CD8-positive, alpha-beta memory T cell (primary cell): ENCODE results near the gene RGS1. TPM values are rescaled to one million over a fixed set of nuclear protein-coding genes. Genes with fewer than 3 reads are reported as not detected.

ENCODE experiments used
- CTCF ChIA-PET: fragments of 350-600 bp; sonication (Branson Sonifier 250); formaldehyde crosslinking; loops from one replicate; lab custom pipeline; 2021; ENCODE audit warnings: antibody characterized with exemption; lab: Charles Lee
- POLR2A ChIA-PET: fragments of 350-600 bp; sonication (Branson Sonifier 250); formaldehyde crosslinking; loops from one replicate; lab custom pipeline; 2021; ENCODE audit warnings: antibody characterized with exemption; lab: Charles Lee
- DNase-seq, 5 donors: peaks; one replicate each; pipeline versions ENCODE4 v3.0.0 to v3.0.0-alpha.2; 2020 to 2022; ENCODE audit warnings: mixed read lengths in 1 of 5
- H3K27ac ChIP-seq: one replicate; pipeline ENCODE4 v1.7.0; 2013; ENCODE audit warnings: low read depth, mild to moderate bottlenecking, low read length, moderate library complexity
- H3K27me3 ChIP-seq: 2 replicates; pipeline ENCODE4 v1.7.0; 2013; ENCODE audit warnings: low read length, mild to moderate bottlenecking; ENCODE audit not compliant: insufficient read depth, poor library complexity, severe bottlenecking
- H3K36me3 ChIP-seq: 2 replicates; pipeline ENCODE4 v1.7.0; 2013; ENCODE audit warnings: mild to moderate bottlenecking, low read length, moderate library complexity; ENCODE audit not compliant: insufficient read depth
- H3K4me1 ChIP-seq: 2 replicates; pipeline ENCODE4 v1.7.0; 2013; ENCODE audit warnings: mild to moderate bottlenecking, low read length, moderate library complexity; ENCODE audit not compliant: insufficient read depth
- H3K4me3 ChIP-seq: 2 replicates; pipeline ENCODE4 v1.7.0; 2013; ENCODE audit warnings: mild to moderate bottlenecking, low read length
- H3K9me3 ChIP-seq: 2 replicates; pipeline ENCODE4 v1.7.0; 2013; ENCODE audit warnings: mild to moderate bottlenecking, low read length
- H3K27ac Mint-ChIP-seq, 8 donors: one replicate each; pipeline ENCODE4 v1.8.0; 2020 to 2021; ENCODE audit warnings: mixed read lengths in 8 of 8, mild to moderate bottlenecking in 6 of 8, inconsistent platforms in 3 of 8, moderate library complexity in 3 of 8
- H3K27me3 Mint-ChIP-seq, 2 donors: one replicate each; pipeline ENCODE4 v1.8.0; 2020 to 2021; ENCODE audit warnings: mixed read lengths in 2 of 2, mild to moderate bottlenecking in 1 of 2, moderate library complexity in 1 of 2
- H3K36me3 Mint-ChIP-seq, 3 donors: one replicate each; pipeline ENCODE4 v1.8.0; 2020 to 2021; ENCODE audit warnings: mixed read lengths in 3 of 3, inconsistent platforms in 1 of 3, mild to moderate bottlenecking in 1 of 3
- H3K4me1 Mint-ChIP-seq, 3 donors: one replicate each; pipeline ENCODE4 v1.8.0; 2020 to 2021; ENCODE audit warnings: mixed read lengths in 3 of 3, inconsistent platforms in 1 of 3, mild to moderate bottlenecking in 1 of 3
- H3K4me3 Mint-ChIP-seq, 7 donors: one replicate each; pipeline ENCODE4 v1.8.0; 2020 to 2021; ENCODE audit warnings: mixed read lengths in 7 of 7, mild to moderate bottlenecking in 6 of 7, moderate library complexity in 4 of 7, inconsistent platforms in 2 of 7
- H3K9me3 Mint-ChIP-seq, 5 donors: one replicate each; pipeline ENCODE4 v1.8.0; 2020 to 2022; ENCODE audit warnings: mixed read lengths in 5 of 5, mild to moderate bottlenecking in 3 of 5, moderate library complexity in 2 of 5, inconsistent platforms in 1 of 5
- polyA plus RNA-seq: library from polyadenylated mRNA; unstranded; fragments of 300-500 nt; fragmentation: Illumina TruSeq; gene quantifications from one replicate; pipeline ENCODE4 v1.2.3, GENCODE V29; 2021
- total RNA-seq, 2 experiments: library from RNA; stranded (reverse); gene quantifications; one replicate each; pipeline ENCODE4 v1.2.3, GENCODE V29; 2021

The RGS1 gene
- total and polyA plus RNA-seq, 3 experiments from 2014 or later = 56.8 to 82.9 (median 59.6) TPM

DNA sequence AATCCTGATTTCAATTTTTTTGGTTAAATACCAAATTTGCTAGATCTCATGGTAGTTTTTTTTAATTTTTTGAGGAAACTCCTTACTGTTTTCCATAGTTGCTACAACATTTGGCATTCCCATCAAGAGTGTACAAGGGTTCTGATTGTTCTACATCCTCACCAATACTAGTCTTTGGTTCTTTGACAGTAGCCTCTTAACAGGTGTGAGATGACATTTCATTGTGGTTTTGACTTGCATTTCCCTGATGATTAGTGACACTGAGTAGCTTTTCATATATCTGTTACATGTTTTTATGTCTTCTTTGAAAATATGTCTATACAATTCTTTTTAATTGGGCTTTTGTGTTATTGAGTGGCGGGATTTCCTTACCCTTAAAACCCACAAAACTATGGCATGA, 39.5 kb downstream of the RGS1 start:
- POLR2A ChIA-PET = no interaction called here
- no peaks in the 10 kb centered on the region for H3K36me3 ChIP-seq

DNA sequence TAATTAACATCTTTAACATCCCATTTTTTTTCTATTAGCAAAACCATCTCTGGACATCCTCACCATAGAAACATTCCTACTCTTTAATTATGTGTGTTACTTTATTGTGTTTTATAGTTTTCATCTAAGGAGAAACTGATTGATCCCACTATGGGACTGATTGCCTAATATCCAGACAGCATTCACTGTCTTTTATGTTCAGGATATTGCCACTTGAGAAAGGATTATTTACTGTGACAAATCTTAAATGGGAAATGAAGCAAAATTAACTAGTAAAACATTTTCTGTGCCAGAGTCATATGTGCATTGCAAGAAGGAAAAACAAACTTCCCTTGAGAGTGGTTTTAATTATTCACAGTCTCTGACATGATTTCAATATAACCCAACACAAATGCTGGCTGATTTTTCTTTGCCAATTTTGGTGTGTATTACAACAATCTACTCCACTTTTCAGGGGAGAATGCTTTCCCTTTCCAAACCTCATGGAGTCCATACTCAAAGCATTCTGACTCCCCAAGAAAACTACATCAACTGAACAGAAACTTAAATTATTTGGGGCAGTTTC, 44.6 kb downstream of the RGS1 start:
- Histone ChIP-seq H3K4me3 (no peak overlapping the region), H3K9me3 (no peaks in the 10 kb centered on the region), H3K27me3 (no peaks in the 10 kb centered on the region), H3K36me3 (no peaks in the 10 kb centered on the region), H3K4me1 (no peaks in the 10 kb centered on the region), H3K27ac (no peak overlapping the region)
- no peak overlapping the region for H3K4me3 Mint-ChIP-seq
- no peaks in the 10 kb centered on the region for H3K27me3 Mint-ChIP-seq
- no peaks in the 10 kb centered on the region for H3K4me1 Mint-ChIP-seq
- POLR2A ChIA-PET = no interaction called here
- CTCF ChIA-PET = no interaction called here
- no peak overlapping the region for H3K27ac Mint-ChIP-seq
- H3K36me3 Mint-ChIP-seq = no peaks in the 10 kb centered on the region
- peaks cover 0 to 6% (median 0%) of the 10 kb centered on the region in 5 donors for H3K9me3 Mint-ChIP-seq
- no peak for DNase-seq

More for the DNA sequence above, 39.5 kb downstream of the RGS1 start:
- CTCF ChIA-PET = no interaction called here
- no peaks in the 10 kb centered on the region for H3K4me1 Mint-ChIP-seq
- H3K4me1 ChIP-seq = no peaks in the 10 kb centered on the region
- H3K27ac Mint-ChIP-seq = no peak overlapping the region
- no peaks in the 10 kb centered on the region for H3K27me3 Mint-ChIP-seq
- DNase-seq = no peak
- H3K4me3 Mint-ChIP-seq = no peak overlapping the region
- H3K9me3 Mint-ChIP-seq = no peaks in the 10 kb centered on the region
- H3K27ac ChIP-seq = no peak overlapping the region
- H3K9me3 ChIP-seq = no peaks in the 10 kb centered on the region
- no peaks in the 10 kb centered on the region for H3K27me3 ChIP-seq
- H3K4me3 ChIP-seq = no peak overlapping the region
- H3K36me3 Mint-ChIP-seq = no peaks in the 10 kb centered on the region

DNA sequence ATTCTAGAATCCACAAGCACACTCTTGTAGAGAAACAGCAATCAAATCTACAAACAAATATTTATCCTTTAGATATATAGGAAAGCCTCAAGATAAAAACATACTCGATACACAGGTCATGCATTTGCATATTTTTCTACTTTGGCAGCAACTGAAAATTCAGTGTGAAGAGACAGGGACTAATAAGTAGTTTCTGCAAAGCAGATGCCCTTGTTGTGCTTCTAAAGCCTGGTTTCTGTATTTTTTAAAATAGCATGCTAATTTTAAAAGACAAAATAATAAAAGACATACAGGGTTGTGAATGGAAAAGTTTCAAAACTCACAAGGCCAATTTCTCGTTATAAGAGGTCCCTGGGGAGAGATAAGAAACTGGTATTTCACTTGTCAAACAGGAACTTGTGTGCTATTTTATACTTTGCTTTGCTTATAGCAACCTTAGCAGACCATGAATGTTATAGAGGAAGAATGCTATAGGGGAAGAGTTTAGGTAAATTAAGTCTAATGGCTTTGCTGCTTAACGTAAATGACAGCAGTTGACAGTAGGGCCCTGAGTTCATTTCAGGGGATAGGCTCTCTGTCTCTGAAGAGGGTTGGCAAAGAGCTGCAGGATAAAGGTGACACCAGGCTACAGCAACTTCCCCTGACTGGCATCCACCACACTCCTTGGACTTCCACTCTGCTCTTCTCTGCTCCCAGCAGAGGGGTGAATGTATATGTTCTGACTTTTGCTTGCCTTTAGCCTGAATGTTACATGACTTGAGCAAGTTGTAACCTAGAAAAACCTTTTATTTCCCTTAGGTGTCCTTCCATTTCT, 51.0 kb downstream of the RGS1 start:
- Histone ChIP-seq H3K4me1 (no peaks in the 10 kb centered on the region), H3K27me3 (no peaks in the 10 kb centered on the region), H3K36me3 (no peaks in the 10 kb centered on the region), H3K9me3 (no peaks in the 10 kb centered on the region), H3K4me3 (no peak overlapping the region), H3K27ac (no peak overlapping the region)
- Mint-ChIP-seq H3K36me3 (no peaks in the 10 kb centered on the region), H3K27ac (no peak overlapping the region), H3K9me3 (peaks cover 0 to 4% (median 0%) of the 10 kb centered on the region in 5 donors), H3K4me3 (no peak overlapping the region), H3K27me3 (peaks cover 0 to 4% of the 10 kb centered on the region in 2 donors), H3K4me1 (no peaks in the 10 kb centered on the region)
- ChIA-PET CTCF (no interaction called here), POLR2A (no interaction called here)
- no peak for DNase-seq

DNA sequence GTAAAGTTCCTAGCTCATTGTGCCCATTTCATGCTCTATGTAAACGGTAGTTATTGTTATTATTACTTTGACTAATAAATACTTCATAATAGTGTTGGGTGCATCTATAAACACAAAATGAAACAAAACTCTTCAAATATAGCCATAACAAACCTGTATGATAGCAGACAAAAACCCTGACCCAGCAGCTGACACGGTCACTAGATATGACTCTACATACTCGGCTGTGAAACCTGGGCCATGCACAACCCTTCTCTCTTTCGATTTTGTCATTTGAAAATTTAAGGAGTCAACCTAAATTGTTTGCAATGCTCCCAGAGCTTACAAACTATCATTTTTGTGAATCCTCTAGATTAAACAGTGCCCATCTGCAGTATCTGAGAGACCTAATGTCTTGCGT, 52.3 kb downstream of the RGS1 start:
- Mint-ChIP-seq H3K9me3 (peaks cover 0 to 2% (median 0%) of the 10 kb centered on the region in 5 donors), H3K4me1 (no peaks in the 10 kb centered on the region), H3K27me3 (peaks cover 0 to 4% of the 10 kb centered on the region in 2 donors), H3K36me3 (no peaks in the 10 kb centered on the region), H3K27ac (no peak overlapping the region), H3K4me3 (no peak overlapping the region)
- no peaks in the 10 kb centered on the region for H3K36me3 ChIP-seq
- CTCF ChIA-PET = no interaction called here
- no peaks in the 10 kb centered on the region for H3K4me1 ChIP-seq
- no peak overlapping the region for H3K27ac ChIP-seq
- POLR2A ChIA-PET = no interaction called here
- no peak overlapping the region for H3K4me3 ChIP-seq
- no peaks in the 10 kb centered on the region for H3K27me3 ChIP-seq
- DNase-seq = no peak
- H3K9me3 ChIP-seq = no peaks in the 10 kb centered on the region

DNA sequence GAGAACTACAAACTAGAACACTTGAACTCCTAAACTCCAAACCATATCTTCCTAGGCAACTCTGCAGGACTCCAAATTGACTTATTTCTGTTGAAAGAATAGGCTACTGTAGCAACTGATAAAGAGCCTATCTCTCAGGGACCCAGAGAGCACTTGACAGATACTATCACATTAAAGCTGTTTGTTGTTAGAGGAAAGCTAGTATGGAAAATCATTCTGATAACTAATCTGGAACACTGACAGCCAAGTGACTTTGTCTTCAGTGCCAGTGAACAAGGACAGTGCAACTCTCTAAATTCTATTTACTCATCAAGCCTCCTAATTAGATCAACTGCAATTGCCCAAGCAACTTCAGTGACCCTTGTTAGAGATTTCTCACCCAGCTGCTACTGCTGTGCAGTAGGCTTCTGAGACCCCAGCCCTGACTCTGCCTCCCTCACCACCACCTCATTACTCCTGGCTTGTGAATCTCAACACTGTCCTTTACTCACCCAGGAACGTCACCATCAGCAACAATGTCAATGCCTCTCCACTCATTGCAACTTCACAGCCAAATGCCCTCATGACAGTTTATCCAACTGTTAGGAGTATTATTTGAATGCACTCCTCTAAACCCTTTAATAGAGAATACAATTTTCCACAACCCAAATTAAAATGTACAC, 53.0 kb downstream of the RGS1 start:
- H3K4me3 ChIP-seq = no peak overlapping the region
- no peak overlapping the region for H3K27ac ChIP-seq
- no peaks in the 10 kb centered on the region for H3K4me1 ChIP-seq
- DNase-seq = no peak
- Mint-ChIP-seq H3K36me3 (no peaks in the 10 kb centered on the region), H3K4me3 (no peak overlapping the region), H3K4me1 (no peaks in the 10 kb centered on the region), H3K27me3 (peaks cover 0 to 4% of the 10 kb centered on the region in 2 donors), H3K27ac (no peak overlapping the region), H3K9me3 (peaks cover 0 to 2% (median 0%) of the 10 kb centered on the region in 5 donors)
- H3K27me3 ChIP-seq = no peaks in the 10 kb centered on the region
- H3K9me3 ChIP-seq = no peaks in the 10 kb centered on the region
- H3K36me3 ChIP-seq = no peaks in the 10 kb centered on the region
- CTCF ChIA-PET = no interaction called here
- POLR2A ChIA-PET = no interaction called here

DNA sequence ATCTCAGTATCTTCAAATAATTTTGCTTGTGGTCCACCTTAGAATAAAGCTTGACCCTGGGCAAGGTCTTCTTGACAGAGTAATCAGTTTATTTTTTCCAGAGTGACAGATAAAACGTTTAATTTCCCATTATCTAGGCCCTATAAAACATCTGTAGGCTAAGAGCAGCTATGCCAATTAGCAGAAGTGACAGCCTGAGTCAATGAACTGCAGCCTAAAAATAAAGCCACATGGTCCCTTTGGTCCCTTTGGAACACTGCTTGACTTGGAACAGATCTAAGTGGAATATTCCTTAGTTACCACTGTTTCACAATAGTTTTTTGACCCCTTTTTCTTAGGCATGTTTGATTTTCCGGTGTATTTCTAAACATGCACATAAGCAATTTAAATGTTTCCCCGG, 54.0 kb downstream of the RGS1 start:
- Mint-ChIP-seq H3K27ac (no peak overlapping the region), H3K27me3 (peaks cover 0 to 4% of the 10 kb centered on the region in 2 donors), H3K4me1 (no peaks in the 10 kb centered on the region), H3K4me3 (no peak overlapping the region), H3K36me3 (no peaks in the 10 kb centered on the region), H3K9me3 (no peaks in the 10 kb centered on the region)
- no peak for DNase-seq
- no peaks in the 10 kb centered on the region for H3K27me3 ChIP-seq
- POLR2A ChIA-PET = no interaction called here
- no peak overlapping the region for H3K4me3 ChIP-seq
- no peaks in the 10 kb centered on the region for H3K9me3 ChIP-seq
- no peaks in the 10 kb centered on the region for H3K36me3 ChIP-seq
- CTCF ChIA-PET = no interaction called here
- H3K27ac ChIP-seq = no peak overlapping the region
- no peaks in the 10 kb centered on the region for H3K4me1 ChIP-seq

Other genes starting within 250 kb of the RGS1 start
- gene RGS13, start 60.4 kb downstream of the RGS1 start, total RNA-seq = under 1 TPM; 0.07 to 0.24 TPM
- not detected for gene RGS13, start 60.4 kb downstream of the RGS1 start, polyA plus RNA-seq
- 10 to 100 TPM in 1 of 2 experiments, 1 to 10 TPM in 1; 9.4 to 10.7 TPM for gene RGS2, start 233.3 kb downstream of the RGS1 start, total RNA-seq
- gene RGS2, start 233.3 kb downstream of the RGS1 start, polyA plus RNA-seq = 86.3 TPM